T-helper 2 cell treated with Interferon-gamma antibody and Interleukin-4, amounts not matched to agents 100 ng/mL and 5 ng/mL, for 36 hours (primary cell): ENCODE data around the gene RNF223. TPM values are rescaled to one million over a fixed set of nuclear protein-coding genes. Genes with fewer than 3 reads are reported as not detected.
"Not testable (repeated sequence)": the region's sequence is repeated elsewhere in the genome, so short reads cannot be mapped to it uniquely, and the experiment has no call there.

ENCODE experiments used
- intact Hi-C: fragments of 100-400 bp; cut with micrococcal nuclease; formaldehyde crosslinking; loops from one replicate; pipeline ENCODE4 v1.15.1; 2023
- total RNA-seq: library from RNA; stranded (reverse); gene quantifications from 2 replicates; pipeline ENCODE4 v1.2.3, GENCODE V29; 2022

The RNF223 gene
- total RNA-seq, 1 donor from 2014 or later, result not detected

DNA sequence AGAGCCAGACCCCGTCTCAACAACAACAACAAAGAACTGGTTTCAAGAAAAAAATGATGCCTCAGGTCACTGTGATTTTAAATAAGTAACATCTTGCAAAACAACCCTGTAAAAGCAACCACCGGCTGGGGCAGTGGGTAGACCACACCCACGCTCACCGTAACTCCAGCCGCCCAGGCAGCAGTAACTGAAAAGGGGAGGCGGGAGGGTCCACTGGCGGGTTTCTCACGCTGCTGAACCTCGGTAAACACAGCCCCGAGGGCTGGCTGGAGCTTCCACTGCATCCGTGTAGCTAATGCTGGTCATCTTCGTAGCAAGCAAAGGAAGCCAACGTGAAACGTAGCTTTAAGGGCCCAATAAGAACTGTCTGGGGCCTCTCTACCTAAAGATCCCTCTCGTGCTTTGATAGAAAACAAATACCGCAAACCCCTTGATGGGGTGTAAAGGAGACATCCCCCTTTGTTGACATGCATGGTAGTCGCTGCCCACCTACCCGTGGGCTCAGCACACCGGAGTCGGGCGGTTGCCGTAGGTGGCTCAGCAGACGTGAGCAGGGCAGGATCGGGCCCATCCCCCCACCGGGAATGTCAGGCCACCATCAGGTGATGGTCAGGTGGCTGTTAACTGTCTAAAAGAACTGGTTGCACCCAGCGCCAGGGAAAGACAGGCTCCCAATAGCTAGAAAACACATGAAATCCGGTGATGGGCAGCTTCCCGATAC, 37.6 kb upstream of the RNF223 start:
- intact Hi-C loops, result no loop called here

DNA sequence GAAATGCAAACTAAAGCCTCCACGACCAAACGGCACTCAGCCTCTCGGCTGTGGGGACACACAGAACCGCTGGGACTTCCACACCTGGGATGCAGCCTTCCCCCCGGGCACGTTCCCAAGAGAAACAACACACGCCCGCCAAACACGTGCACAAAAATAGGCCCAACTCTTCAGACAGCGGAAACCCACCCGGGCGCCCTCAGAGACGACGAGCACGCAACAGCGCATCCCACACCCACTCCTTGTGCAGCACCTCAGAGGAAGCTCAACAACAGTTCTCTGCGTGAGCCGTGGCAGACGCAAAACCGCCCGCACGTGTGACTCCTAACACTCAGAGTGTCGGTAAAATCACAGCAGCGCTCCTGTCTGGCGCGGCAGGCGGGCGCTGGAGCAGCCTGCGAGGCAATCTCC, 36.5 kb upstream of the RNF223 start:
- intact Hi-C loops, result no loop called here

DNA sequence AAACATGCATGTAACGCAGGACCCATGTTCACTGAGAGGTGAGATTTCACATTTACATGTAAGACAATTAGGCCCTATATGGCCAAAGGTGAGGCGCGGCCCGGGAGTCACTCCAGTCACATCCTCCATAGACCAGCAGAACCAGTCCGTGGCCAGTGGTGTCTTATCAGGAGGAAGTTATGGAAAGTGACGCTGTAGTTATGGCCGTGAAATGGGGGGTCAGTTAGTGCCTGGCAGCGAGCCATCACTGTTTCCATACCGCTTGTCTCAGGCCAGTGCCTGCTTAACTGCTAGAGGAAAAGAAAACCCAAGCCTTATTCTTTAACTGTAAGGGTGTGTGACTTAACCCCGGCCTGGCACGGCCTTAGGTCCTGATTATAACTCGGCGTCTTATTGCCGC, 35.6 kb upstream of the RNF223 start:
- intact Hi-C loops, result no loop called here

DNA sequence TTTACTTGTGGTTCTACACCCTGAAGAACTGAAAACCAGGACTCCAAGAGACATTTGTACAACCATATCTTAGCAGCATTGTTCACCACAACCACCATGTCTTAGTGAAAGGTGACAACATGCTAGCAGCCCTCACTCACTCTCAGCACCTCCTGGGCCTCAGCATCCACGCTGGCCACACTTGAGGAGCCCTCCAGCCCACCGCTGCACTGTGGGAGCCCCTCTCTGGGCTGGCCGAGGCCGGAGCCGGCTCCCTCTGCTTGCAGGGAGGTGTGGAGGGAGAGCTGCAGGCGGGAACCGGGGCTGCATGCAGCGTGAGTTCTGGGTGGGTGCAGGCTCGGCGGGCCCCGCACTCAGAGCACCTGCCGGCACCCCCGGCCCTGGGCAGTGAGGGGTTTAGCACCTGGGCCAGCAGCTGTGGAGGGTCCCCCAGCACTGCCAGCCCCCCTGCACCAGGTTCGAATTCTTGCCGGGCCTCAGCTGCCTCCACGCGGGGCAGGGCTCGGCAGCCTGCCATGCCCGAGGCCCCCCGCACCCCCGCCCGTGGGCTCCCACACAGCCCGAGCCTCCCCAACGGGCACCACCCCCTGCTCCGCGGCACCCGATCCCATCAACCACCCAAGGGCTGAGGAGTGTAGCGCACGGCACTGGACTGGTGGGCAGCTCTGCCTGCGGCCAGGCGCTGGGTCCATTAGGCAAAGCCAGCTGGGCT, 32.6 kb upstream of the RNF223 start:
- intact Hi-C loops, result no loop called here

DNA sequence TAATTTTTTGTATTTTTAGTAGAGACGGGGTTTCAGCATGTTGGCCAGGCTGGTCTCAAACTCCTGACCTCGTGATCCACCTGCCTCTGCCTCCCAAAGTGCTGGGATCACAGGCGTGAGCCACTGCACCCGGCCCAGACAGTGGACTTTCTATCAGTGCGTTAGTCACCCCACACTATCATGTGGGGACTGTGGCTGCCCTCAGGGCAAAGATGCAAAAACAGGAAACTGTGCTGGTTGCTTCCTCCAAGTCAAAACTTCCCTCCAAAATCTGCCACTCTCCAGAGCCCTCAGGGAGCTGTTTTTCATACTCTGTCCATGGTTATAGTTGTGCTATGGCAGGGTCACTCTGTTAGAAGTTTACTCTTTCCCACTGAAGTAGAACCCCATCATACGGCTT, 30.0 kb upstream of the RNF223 start:
- intact Hi-C loops, result not testable (repeated sequence)

DNA sequence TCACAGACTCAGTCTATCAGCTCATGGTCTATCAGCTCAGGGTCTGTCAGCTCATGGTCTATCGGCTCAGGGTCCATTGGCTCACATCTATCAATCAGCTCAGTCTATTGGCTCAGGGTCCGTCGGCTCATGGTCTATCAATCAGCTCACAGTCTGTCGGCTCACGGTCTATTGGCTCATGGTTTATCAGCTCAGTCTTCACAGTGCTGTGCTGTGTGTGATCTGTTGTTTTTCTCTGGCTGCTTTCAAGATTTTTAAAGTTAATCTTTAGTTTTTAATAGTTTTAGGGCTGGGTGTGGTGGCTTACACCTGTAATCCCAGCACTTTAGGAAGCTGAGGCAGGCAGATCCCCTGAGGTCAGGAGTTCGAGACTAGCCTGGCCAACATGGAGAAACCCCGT, 27.4 kb upstream of the RNF223 start:
- intact Hi-C loops, result no loop called here

DNA sequence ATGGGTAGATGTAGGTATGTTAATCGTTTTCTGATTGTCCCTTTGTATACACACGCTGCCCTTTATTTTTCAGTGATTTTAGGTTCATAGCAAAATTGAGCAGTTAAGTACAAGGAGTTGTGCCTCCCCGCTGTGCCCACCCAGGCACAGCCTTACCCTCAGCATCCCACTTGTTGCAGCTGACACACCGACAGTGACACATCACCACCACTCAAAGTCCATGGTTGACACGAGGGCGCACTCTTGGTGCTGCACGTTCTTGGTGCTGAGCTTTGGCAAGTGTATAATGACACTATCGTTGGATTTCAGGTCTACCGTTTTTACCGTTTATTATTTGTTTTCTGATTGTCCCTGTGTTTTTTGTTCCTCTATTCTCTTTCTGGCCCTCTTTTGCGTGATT, 26.2 kb upstream of the RNF223 start:
- intact Hi-C loops, result no loop called here

DNA sequence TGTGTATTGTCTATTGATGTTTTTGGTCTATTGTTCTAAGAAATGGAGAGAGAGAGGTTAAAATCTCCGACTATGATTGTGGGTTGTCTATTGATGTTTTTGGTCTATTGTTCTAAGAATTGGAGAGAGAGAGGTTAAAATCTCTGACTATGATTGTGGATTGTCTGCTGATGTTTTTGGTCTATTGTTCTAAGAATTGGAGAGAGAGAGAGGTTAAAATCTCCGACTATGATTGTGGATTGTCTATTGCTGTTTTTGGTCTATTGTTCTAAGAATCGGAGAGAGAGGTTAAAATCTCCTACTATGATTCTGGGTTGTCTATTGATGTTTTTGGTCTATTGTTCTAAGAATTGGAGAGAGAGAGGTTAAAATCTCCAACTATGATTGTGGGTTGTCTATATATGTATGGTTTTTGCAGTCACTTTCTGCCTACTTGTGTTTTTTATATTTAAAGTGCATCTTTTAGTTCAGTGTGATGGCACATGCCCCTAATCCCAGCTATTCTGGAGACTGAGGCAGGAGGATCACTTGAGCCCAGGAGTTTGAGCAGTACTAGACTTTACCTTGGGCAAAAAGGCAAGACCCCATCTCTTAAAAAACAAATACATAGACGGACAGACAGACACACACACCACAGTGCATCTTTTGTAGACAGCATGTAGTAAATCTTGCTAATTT, 25.5 kb upstream of the RNF223 start:
- intact Hi-C loops, result no loop called here

DNA sequence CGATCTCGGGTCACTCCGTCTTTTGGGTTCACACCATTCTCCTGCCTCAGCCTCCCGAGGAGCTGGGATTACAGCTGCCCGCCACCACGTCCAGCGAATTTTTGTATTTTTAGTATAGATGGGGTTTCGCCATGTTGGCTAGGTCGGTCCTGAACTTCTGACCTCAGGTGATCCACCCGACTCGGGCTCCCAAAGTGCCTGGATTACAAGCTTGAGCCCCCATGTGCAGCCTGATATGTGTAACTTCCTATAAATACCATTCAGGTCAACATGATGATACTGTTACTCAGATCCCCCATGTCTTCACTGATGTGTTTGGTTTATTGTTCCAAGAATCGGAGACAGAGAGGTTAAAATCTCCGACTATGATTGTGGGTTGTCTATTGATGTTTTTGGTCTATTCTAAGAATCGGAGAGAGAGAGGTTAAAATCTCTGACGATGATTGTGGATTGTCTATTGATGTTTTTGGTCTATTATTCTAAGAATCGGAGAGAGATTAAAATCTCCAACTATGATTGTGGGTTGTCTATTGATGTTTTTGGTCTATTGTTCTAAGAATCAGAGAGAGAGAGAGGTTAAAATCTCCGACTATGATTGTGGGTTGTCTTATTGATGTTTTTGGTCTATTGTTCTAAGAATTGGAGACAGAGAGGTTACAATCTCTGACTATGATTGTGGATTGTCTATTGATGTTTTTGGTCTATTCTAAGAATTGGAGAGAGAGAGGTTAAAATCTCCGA, 24.7 kb upstream of the RNF223 start:
- intact Hi-C loops, result no loop called here

DNA sequence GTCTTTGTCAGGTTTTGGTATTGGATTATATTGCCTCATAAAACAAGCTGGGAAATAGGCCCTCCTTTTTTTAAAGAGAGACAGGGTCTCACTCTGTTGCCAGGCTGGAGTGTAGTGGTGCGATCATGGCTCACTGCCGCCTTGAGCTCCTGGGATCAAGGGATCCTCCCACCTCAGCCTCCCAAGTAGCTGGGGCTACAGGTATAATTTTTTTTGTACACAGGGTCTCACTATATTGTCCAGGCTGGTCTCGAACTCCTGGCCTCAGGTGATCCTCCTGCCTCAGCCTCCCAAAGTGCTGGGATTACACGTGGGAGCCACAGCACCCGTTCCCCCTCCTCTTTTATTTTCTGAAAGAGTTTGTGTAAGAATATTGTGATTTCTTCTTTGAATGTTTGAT, 22.0 kb upstream of the RNF223 start:
- intact Hi-C loops, result not testable (repeated sequence)

DNA sequence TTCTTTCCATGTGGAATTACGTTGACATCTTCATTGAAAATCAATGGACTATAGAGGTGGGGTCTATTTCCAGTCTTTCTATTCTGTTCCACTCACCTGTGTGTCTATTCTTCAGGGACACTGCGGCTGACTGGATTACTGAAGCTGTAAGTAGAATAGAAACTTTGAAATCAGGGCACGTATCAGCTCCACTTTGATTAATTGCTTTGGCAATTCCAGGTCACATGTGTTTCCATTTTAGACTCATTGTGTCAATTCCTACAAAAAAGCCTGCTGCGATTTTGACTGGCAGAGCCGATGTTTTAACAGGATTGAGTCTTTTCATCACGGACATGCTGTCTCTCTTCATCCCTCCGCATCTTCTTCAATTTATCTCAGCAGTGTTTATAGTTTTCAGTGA, 20.9 kb upstream of the RNF223 start:
- intact Hi-C loops, result no loop called here

DNA sequence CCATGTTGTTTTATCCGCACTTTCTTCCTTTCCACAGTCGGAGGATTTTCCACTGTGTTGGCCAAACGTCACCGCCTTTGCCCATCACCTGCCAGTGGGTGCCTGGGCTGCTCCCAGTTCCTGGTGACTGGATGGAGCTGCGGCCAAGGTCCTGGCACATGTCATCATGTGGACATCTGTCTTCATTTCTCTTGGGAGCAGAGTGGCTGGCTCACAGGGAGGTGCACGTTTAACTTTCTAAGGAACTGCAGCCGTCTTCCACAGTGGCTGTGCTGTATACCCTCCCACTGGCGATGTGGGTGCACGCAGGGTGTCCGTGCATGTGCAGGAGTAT, 19.5 kb upstream of the RNF223 start:
- intact Hi-C loops, result no loop called here

DNA sequence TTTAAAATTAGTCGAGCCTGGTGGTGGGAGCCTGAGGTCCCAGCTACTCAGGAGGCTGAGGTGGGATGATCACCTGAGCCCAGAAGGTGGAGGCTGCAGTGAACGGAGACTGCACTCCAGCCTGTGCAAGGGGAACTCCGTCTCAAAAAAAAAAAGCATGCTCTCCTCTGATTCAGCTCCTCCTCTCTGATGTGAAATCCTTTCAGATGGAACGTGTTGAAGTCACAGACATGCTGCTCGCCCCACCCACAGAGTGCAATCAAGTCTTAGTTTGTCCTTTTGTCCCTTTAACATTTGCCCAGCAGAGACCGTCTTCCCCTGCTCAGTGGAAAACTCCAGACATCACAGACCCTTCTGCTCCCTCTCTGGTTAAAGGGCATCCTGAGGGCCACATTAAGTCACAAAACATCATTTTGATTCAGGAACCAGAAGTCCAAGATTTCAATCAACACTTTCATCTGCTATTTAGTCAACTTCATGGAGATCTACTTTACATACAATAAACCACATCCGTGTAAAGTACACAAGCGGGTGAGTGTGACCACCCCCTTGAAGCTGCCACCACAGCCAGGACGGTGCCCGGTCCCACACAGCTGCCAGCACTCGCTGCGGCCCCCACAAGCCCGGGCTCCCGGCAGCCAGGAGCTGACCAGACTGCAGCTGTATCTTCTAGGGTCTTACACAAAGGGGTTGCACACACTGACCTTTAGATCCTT, 18.9 kb upstream of the RNF223 start:
- intact Hi-C loops, result no loop called here

DNA sequence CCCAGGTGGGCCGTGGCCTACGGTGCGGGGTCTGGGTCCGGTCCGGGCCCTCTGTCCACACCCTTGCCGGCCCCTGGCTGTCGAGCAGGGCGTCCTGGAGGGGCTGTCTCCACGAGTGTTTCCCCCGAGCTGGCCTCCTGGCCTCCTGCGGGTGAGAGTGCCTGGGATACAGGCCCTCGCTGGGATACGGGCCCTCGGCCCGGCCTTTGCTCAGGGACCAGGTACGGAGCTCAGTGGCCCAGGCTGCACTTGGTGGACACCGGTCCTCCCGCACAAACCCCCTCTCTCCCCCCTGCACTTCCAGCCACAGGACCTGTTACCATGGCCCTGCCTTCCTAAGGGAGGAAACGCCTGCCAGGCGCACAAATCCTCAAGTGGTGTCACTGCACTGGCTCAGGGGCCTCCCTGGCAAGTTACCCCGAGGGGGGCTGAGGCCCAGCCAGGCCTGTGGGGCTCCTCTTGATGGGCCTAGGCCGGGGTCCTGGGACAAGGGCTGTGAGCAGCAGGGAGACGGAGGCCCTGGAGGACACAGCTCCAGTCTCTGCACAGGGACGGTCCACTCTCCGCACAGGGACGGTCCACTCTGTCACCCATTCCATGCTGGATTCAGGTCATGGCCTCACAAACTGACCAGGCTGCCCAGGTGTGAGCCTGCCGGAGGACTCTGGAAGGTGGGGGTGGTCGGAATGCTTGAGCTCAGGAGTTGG, 18.2 kb upstream of the RNF223 start:
- intact Hi-C loops, result no loop called here

DNA sequence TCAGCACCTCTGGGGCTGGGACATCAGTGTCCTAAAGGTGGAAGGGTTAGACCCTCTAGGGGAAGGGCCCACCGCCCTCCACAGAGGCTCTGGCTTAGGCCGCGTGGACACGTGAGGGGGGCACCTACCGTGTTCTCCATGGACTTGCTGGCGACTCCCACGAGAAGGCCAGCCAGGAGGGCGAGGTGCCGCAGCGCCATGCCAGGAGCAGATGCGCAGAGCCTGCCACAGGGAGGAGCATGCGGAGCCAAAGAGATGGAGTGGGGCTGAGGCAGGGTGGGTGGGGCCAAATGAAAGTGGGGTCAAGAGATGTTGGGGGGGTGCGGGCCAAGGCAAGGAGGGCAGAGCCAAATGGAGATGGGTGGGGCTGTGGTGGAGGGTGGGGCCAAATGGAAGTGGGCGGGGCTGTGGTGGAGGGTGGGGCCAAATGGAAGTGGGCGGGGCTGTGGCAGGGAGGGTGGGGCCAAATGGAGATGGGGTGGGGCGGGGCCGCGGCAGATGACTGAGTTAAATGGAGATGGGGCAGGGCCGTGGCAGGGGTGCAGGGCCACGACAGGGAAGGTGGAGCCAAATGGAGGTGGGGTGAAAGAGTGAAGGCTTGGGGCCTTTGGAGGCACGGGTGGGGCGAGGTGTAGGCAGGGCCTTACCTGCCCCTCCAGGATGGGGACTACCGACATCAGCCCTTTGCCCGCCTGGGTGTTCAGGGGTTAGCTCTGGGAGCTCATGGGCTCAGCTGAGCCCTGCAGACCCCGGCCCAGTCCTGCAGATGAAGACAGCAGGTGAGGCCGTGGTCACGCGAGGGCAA, 17.4 kb upstream of the RNF223 start:
- intact Hi-C loops, result no loop called here

DNA sequence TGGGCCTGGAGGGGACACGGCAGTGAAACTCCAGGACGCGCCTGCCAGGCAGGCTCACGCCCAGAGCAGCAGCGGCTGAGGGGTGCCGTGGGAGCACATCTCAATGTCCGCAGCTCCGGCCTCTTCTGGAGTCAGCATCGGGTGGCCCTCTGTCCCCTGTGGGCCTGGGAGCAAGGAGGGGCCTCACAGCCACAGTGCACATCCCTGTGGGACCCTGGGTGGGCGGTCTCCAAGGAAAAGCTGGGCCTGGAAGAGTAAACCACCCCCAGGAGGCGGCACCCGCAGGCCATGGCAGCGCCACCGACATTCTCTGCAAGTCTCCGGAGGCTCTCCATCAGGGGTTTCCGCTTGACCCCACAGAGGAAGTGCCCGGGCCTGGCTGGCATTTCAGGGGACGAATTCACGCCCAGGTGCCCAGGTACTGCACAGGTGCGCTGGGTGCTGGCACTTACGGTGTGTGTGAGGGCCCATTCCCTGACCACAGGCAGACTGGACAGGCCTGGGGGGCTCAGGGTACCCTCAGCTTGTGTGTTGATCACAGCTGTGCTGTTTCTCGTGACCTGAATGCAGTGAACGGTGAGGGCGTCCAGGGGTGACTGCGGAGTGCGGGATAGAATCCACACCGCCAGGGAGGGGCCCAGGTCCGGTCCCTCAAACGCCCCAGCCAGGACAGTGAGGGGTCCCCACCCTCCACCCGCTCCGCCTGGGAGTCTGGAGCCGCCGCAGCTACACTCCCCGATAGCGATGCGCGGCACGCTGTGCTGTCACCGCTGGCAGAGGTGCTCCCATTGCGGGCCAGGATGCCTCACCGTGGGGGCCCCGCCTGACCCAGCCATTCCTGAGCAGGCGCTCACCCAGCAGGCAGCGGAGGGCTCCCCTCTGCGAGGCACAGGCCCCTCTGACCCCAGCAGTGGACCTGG, 16.6 kb upstream of the RNF223 start:
- intact Hi-C loops, result no loop called here

DNA sequence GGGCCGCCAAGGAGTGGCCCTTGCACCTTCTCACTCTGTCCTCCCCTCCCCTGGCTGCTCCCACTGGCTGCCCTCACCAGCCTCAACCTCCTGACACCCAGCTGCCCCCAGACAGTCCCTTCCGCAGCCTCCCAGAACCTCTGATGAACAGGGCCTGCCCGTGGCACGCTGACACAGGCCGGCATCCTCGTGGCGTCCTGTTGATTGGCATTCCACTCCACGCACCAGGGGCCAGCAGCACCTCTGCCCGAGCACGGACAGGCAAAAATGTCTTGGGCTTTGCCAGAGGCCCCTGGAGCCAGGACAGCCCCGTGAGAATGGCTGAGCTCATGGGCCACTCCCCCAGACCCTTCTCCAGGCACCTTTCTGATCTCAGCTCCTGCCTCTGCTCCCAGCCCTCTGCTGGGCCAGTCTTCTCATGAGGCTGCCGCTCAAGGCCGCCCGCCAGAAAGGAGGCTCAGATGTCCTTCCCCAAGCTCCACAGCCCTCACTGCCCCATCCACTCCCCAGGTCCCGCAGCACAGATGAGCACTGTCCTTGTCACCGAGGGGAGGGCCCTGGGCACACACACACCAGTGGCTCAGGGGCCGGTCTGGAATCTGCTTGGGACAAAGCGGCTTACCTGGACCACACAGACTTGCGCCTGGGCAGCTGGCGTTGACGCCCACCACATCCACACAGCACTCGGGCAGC, 15.8 kb upstream of the RNF223 start:
- intact Hi-C loops, result no loop called here
